ES-I3 (cell line): ENCODE results near the gene TAF1A.

Experiments used
- H3K36me3 ChIP-seq: 2 replicates; pipeline ENCODE4 v1.6.1; 2013; ENCODE audit warnings: mild to moderate bottlenecking, low read length, control low read depth, moderate library complexity; ENCODE audit not compliant: insufficient read depth
- H3K4me1 ChIP-seq: 2 replicates; pipeline ENCODE4 v1.6.1; 2013; ENCODE audit warnings: mild to moderate bottlenecking, control low read depth, low read length; ENCODE audit not compliant: insufficient read depth
- H3K9ac ChIP-seq: 2 replicates; pipeline ENCODE4 v1.6.1; 2013; ENCODE audit warnings: low read depth, mild to moderate bottlenecking, low read length, moderate library complexity
- H3K9me3 ChIP-seq: 2 replicates; pipeline ENCODE4 v1.6.1; 2013; ENCODE audit warnings: mild to moderate bottlenecking, low read length, moderate library complexity; ENCODE audit not compliant: control insufficient read depth, insufficient read depth

Gene TAF1A

GRCh38 chr1:222589462-222590302 is at the start of gene TAF1A:
TAF1A (minus strand) TSS chr1:222589933.
- Histone ChIP-seq H3K36me3 (no peaks in the 10 kb centered on the region), H3K9ac (peak within 1 kb of the TSS; percentile 89), H3K9me3 (no peaks in the 10 kb centered on the region), H3K4me1 (peaks cover 5% of the 10 kb centered on the region; the same call in 1 of the 2 replicates)

DNA sequence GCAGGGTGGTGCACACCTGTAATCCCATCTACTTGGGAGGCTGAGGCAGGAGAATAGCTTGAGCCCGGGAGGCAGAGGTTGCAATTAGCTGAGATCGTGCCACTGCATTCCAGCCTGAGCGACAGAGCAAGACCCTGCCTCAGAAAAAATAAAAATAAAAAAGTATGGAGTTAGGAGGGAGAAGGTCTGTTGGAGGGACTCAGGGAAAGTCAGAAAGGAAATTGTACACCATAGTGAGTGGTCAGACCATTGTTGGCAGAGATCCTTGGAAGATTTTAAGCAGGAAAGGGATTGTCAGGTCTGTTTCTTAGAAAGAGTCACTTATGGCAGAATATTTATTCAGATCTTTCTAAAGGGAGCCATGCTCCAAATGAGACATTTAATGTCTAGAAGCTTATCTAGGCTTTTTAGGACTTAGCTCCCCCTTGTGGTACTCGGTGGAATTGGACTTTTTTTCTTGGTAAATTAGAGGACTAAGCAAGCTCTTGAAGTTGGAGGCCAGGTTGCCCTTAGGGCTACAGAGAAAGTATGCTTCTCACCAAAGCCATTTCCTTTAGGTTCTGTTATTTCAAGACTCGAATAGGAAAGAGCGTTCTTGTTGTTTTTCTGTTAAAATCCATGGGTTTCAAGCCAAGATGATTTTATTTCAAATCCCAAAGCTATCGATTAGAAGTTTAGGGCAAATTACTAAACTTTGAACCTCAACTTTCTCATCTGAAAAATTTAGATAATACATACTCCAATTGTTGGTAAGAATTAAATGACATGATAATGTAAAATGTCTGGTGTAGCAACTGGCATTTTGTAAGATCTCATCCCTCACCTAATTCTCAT is 44.7 kb upstream of the TAF1A start:
- H3K9me3 ChIP-seq, result no peaks in the 10 kb centered on the region
- no peaks in the 10 kb centered on the region for H3K4me1 ChIP-seq
- peaks cover 5% of the 10 kb centered on the region; the same call in 1 of the 2 replicates for H3K36me3 ChIP-seq
- no peak overlapping the region for H3K9ac ChIP-seq

GRCh38 chr1:222632749-222633148 is 43.0 kb upstream of the TAF1A start:
- peaks cover 12% of the 10 kb centered on the region; the same call in 1 of the 2 replicates for H3K36me3 ChIP-seq
- H3K4me1 ChIP-seq, result no peaks in the 10 kb centered on the region
- H3K9ac ChIP-seq, result no peak overlapping the region
- H3K9me3 ChIP-seq, result no peaks in the 10 kb centered on the region

- peaks cover 12% of the 10 kb centered on the region; the same call in 1 of the 2 replicates for H3K36me3 ChIP-seq
Measured at GRCh38 chr1:222631611-222632208, 42.0 kb upstream of the TAF1A start.

GRCh38 chr1:222629921-222630535 is 40.3 kb upstream of the TAF1A start:
- H3K4me1 ChIP-seq, result no peaks in the 10 kb centered on the region
- H3K9ac ChIP-seq, result no peak overlapping the region
- H3K9me3 ChIP-seq, result no peaks in the 10 kb centered on the region
- H3K36me3 ChIP-seq, result peaks cover 16% of the 10 kb centered on the region; the same call in 1 of the 2 replicates

More at GRCh38 chr1:222631611-222632208, 42.0 kb upstream of the TAF1A start:
- H3K9me3 ChIP-seq, result no peaks in the 10 kb centered on the region
- no peak overlapping the region for H3K9ac ChIP-seq
- no peaks in the 10 kb centered on the region for H3K4me1 ChIP-seq

- peaks cover 20% of the 10 kb centered on the region; the same call in 1 of the 2 replicates for H3K36me3 ChIP-seq
- no peak overlapping the region for H3K9ac ChIP-seq
- no peaks in the 10 kb centered on the region for H3K4me1 ChIP-seq
- no peaks in the 10 kb centered on the region for H3K9me3 ChIP-seq
Measured at GRCh38 chr1:222627232-222627631, 37.5 kb upstream of the TAF1A start.

- no peak overlapping the region for H3K9ac ChIP-seq
- H3K9me3 ChIP-seq, result no peaks in the 10 kb centered on the region
Measured at GRCh38 chr1:222624214-222624613, 34.5 kb upstream of the TAF1A start.

GRCh38 chr1:222623458-222623857 is 33.7 kb upstream of the TAF1A start:
- Histone ChIP-seq H3K4me1 (no peaks in the 10 kb centered on the region), H3K9ac (no peak overlapping the region), H3K36me3 (peaks cover 8% of the 10 kb centered on the region), H3K9me3 (no peaks in the 10 kb centered on the region)

More at GRCh38 chr1:222624214-222624613, 34.5 kb upstream of the TAF1A start:
- Histone ChIP-seq H3K4me1 (no peaks in the 10 kb centered on the region), H3K36me3 (peaks cover 15% of the 10 kb centered on the region)

- Histone ChIP-seq H3K4me1 (no peaks in the 10 kb centered on the region), H3K9me3 (no peaks in the 10 kb centered on the region), H3K36me3 (peaks cover 8% of the 10 kb centered on the region), H3K9ac (no peak overlapping the region)
Measured at GRCh38 chr1:222622765-222623164, 33.0 kb upstream of the TAF1A start.

GRCh38 chr1:222620566-222620965 is 30.8 kb upstream of the TAF1A start:
- no peaks in the 10 kb centered on the region for H3K9me3 ChIP-seq
- no peaks in the 10 kb centered on the region for H3K4me1 ChIP-seq
- peaks cover 3% of the 10 kb centered on the region for H3K36me3 ChIP-seq

GRCh38 chr1:222618880-222619596 is 29.3 kb upstream of the TAF1A start:
- peaks cover 3% of the 10 kb centered on the region for H3K36me3 ChIP-seq
- no peaks in the 10 kb centered on the region for H3K4me1 ChIP-seq
- H3K9me3 ChIP-seq, result no peaks in the 10 kb centered on the region
- H3K9ac ChIP-seq, result peak overlapping the region; percentile 88

More at GRCh38 chr1:222620566-222620965, 30.8 kb upstream of the TAF1A start:
- H3K9ac ChIP-seq, result no peak overlapping the region

- H3K9me3 ChIP-seq, result no peaks in the 10 kb centered on the region
Measured at GRCh38 chr1:222618001-222618879, 28.5 kb upstream of the TAF1A start, which contains the start of gene MIA3. MIA3 (plus strand) TSS chr1:222618097; CDS start chr1:222618111, 14 bp downstream.

More at GRCh38 chr1:222618001-222618879, 28.5 kb upstream of the TAF1A start, which contains the start of gene MIA3:
- Histone ChIP-seq H3K9ac (peak within 1 kb of the TSS; percentile 88), H3K4me1 (no peaks in the 10 kb centered on the region), H3K36me3 (no peaks in the 10 kb centered on the region; the same call in 1 of the 2 replicates)
